KMS-11 (cell line): ENCODE results near the gene GID4.

Experiments used
- H2AFZ ChIP-seq: fragments of 200-600 bp; sonication (generic); 2 replicates; pipeline ENCODE4 v1.6.1; 2016; ENCODE audit warnings: antibody characterized with exemption, mixed run types, low read depth
- H3K27ac ChIP-seq: fragments of 200-600 bp; sonication (generic); 2 replicates; pipeline ENCODE4 v1.6.1; 2016; ENCODE audit warnings: mild to moderate bottlenecking, mixed run types
- H3K27me3 ChIP-seq: fragments of 200-600 bp; sonication (generic); 2 replicates; pipeline ENCODE4 v1.6.1; 2017; ENCODE audit warnings: mild to moderate bottlenecking, low read depth, mixed run types, moderate library complexity; ENCODE audit not compliant: insufficient read depth
- H3K36me3 ChIP-seq: fragments of 200-600 bp; sonication (generic); 2 replicates; pipeline ENCODE4 v1.6.1; 2017; ENCODE audit warnings: mild to moderate bottlenecking, mixed run types; ENCODE audit not compliant: insufficient read depth
- H3K4me1 ChIP-seq: fragments of 200-600 bp; sonication (generic); 2 replicates; pipeline ENCODE4 v1.6.1; 2016; ENCODE audit warnings: mild to moderate bottlenecking, low read depth, mixed run types; ENCODE audit not compliant: poor library complexity, severe bottlenecking
- H3K4me2 ChIP-seq: fragments of 200-600 bp; sonication (generic); 2 replicates; pipeline ENCODE4 v1.7.0; 2016; ENCODE audit warnings: mild to moderate bottlenecking, mixed run types
- H3K4me3 ChIP-seq: fragments of 200-600 bp; sonication (generic); IDR thresholded peaks from 2 replicates; pipeline ENCODE4 v1.6.1; 2017; ENCODE audit warnings: low read depth, low read length, mixed read lengths; ENCODE audit not compliant: insufficient read depth
- H3K79me2 ChIP-seq: fragments of 200-600 bp; sonication (generic); 2 replicates; pipeline ENCODE4 v1.6.1; 2016; ENCODE audit warnings: low read depth, mixed run types; ENCODE audit not compliant: insufficient read depth
- H3K9ac ChIP-seq: fragments of 200-600 bp; sonication (generic); 2 replicates; pipeline ENCODE4 v1.6.1; 2016; ENCODE audit warnings: mild to moderate bottlenecking, mixed run types
- H4K20me1 ChIP-seq: fragments of 200-600 bp; sonication (generic); 2 replicates; pipeline ENCODE4 v1.6.1; 2016; ENCODE audit warnings: mild to moderate bottlenecking, mixed run types; ENCODE audit not compliant: insufficient read depth
- TF ChIP-seq, protein P1 (sequence below): fragments of 200-600 bp; sonication (generic); conservative IDR thresholded peaks from 2 replicates; pipeline ENCODE4 v1.6.1; 2017; ENCODE audit warnings: low read depth, mild to moderate bottlenecking, antibody characterized with exemption, low read length, moderate library complexity, mixed read lengths

GID4 gene

DNA sequence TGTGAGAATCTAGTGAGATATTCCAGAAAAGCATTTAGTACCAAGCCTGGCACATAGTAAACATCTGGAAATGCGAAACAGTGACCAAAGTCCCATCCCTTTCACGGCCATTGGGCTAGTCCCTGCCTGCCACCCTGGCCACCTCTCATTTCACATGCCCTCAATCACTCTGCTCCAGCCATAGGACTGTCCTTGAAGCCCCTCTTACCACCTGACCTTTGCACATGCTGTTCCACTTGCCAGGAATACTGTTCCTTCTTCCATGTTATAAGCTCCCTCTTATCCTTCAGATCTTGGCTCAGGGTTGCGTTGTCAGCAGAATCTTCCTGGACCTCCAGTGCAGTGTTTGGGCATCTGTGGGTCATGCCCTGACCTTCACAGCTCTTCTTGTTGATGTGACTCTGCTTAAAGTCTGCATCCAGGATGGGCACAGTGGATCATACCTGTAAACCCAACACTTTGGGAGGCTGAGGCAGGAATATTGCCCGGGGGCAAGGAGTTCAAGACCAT lies 71.5 kb downstream of the GID4 start:
- TF ChIP-seq, protein P1, sequence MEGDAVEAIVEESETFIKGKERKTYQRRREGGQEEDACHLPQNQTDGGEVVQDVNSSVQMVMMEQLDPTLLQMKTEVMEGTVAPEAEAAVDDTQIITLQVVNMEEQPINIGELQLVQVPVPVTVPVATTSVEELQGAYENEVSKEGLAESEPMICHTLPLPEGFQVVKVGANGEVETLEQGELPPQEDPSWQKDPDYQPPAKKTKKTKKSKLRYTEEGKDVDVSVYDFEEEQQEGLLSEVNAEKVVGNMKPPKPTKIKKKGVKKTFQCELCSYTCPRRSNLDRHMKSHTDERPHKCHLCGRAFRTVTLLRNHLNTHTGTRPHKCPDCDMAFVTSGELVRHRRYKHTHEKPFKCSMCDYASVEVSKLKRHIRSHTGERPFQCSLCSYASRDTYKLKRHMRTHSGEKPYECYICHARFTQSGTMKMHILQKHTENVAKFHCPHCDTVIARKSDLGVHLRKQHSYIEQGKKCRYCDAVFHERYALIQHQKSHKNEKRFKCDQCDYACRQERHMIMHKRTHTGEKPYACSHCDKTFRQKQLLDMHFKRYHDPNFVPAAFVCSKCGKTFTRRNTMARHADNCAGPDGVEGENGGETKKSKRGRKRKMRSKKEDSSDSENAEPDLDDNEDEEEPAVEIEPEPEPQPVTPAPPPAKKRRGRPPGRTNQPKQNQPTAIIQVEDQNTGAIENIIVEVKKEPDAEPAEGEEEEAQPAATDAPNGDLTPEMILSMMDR, result no peak
- Histone ChIP-seq H3K27ac (no peak overlapping the region), H3K36me3 (no peaks in the 10 kb centered on the region), H3K4me1 (no peaks in the 10 kb centered on the region), H3K79me2 (no peaks in the 10 kb centered on the region), H3K4me3 (no peak overlapping the region), H2AFZ (no peak overlapping the region), H3K27me3 (no peaks in the 10 kb centered on the region), H3K4me2 (no peak overlapping the region), H4K20me1 (no peaks in the 10 kb centered on the region), H3K9ac (no peak overlapping the region)

GRCh38 chr17:18111330-18111971 lies 72.2 kb downstream of the GID4 start:
- Histone ChIP-seq H3K4me3 (no peak overlapping the region), H3K27me3 (no peaks in the 10 kb centered on the region), H3K4me2 (no peak overlapping the region), H2AFZ (no peak overlapping the region), H3K4me1 (no peaks in the 10 kb centered on the region), H3K79me2 (no peaks in the 10 kb centered on the region), H3K36me3 (no peaks in the 10 kb centered on the region), H4K20me1 (no peaks in the 10 kb centered on the region), H3K27ac (no peak overlapping the region), H3K9ac (no peak overlapping the region)
- TF ChIP-seq, protein P1, result no peak

DNA sequence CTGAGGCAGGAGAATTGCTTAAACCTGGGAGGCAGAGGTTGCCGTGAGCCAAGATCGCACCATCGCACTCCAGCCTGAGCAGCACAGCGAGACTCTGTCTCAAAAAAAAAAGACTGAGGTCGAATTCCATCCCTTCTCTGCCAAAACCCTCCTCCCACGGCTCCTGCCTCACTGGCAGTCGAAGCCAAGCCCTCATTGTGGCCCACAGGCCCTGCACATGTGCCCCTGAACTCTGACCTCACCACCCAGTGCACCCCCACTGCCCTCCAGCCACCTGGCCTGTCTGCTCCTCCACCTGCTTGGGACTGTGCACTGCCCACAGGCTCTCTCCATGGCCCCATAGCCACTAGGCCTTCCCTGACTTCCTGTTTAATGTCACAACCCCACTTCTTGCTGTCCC lies 76.3 kb downstream of the GID4 start:
- H4K20me1 ChIP-seq, result no peaks in the 10 kb centered on the region
- H3K36me3 ChIP-seq, result no peaks in the 10 kb centered on the region
- TF ChIP-seq, protein P1, result no peak
- H2AFZ ChIP-seq, result no peak overlapping the region
- no peak overlapping the region for H3K27ac ChIP-seq
- H3K27me3 ChIP-seq, result no peaks in the 10 kb centered on the region
- H3K4me3 ChIP-seq, result no peak overlapping the region
- no peak overlapping the region for H3K9ac ChIP-seq
- H3K4me1 ChIP-seq, result no peaks in the 10 kb centered on the region
- no peaks in the 10 kb centered on the region for H3K79me2 ChIP-seq
- no peak overlapping the region for H3K4me2 ChIP-seq

- TF ChIP-seq, protein P1, result no peak
- Histone ChIP-seq H3K9ac (no peak overlapping the region), H3K36me3 (no peaks in the 10 kb centered on the region), H3K4me1 (no peaks in the 10 kb centered on the region), H2AFZ (no peak overlapping the region), H3K79me2 (no peaks in the 10 kb centered on the region), H3K27me3 (no peaks in the 10 kb centered on the region), H3K4me3 (no peak overlapping the region), H3K4me2 (no peak overlapping the region), H4K20me1 (no peaks in the 10 kb centered on the region), H3K27ac (no peak overlapping the region)
These were observed 76.9 kb downstream of the GID4 start for GRCh38 chr17:18116078-18116477.
